Mesodermal cell (in vitro differentiated cells): ENCODE data around the gene RPUSD4. TPM values are rescaled to one million over a fixed set of nuclear protein-coding genes. Genes with fewer than 3 reads are reported as not detected.
"Not testable (repeated sequence)": the region's sequence is repeated elsewhere in the genome, so short reads cannot be mapped to it uniquely, and the experiment has no call there.

Source experiments
- H3K27ac ChIP-seq: 2 replicates; pipeline ENCODE4 v1.7.0; 2013; ENCODE audit warnings: mild to moderate bottlenecking, low read depth, low read length, moderate library complexity; ENCODE audit not compliant: severe bottlenecking
- H3K36me3 ChIP-seq: 2 replicates; pipeline ENCODE4 v1.7.1; 2013; ENCODE audit warnings: mild to moderate bottlenecking, low read length, moderate library complexity; ENCODE audit not compliant: control insufficient read depth, insufficient read depth
- H3K4me1 ChIP-seq: one replicate; pipeline ENCODE4 v1.7.1; 2013; ENCODE audit warnings: mild to moderate bottlenecking, low read length; ENCODE audit not compliant: insufficient read depth, control insufficient read depth, poor library complexity, severe bottlenecking
- H3K4me3 ChIP-seq: 2 replicates; pipeline ENCODE4 v1.7.0; 2013; ENCODE audit warnings: low read length, control low read depth, mild to moderate bottlenecking; ENCODE audit not compliant: insufficient read depth, poor library complexity, severe bottlenecking; ENCODE audit errors: extremely low read depth
- H3K9me3 ChIP-seq: 2 replicates; pipeline ENCODE4 v1.7.1; 2013; ENCODE audit warnings: mild to moderate bottlenecking, low read length, moderate library complexity; ENCODE audit not compliant: control insufficient read depth
- whole genome bisulfite sequencing, 2 experiments: methylation state at CpG; one replicate each; pipeline ENCODE4 v1.1.5; 2013; ENCODE audit warnings: missing lambda C conversion rate in 2 of 2; ENCODE audit not compliant: insufficient coverage in 2 of 2; 5-methylcytosine and 5-hydroxymethylcytosine counted together
- polyA plus RNA-seq, 2 experiments: library from polyadenylated mRNA; stranded (reverse); fragments of 50-300 nt; gene quantifications; one replicate each; pipeline ENCODE4 v1.2.3, GENCODE V29; 2013

Gene RPUSD4, protein sequence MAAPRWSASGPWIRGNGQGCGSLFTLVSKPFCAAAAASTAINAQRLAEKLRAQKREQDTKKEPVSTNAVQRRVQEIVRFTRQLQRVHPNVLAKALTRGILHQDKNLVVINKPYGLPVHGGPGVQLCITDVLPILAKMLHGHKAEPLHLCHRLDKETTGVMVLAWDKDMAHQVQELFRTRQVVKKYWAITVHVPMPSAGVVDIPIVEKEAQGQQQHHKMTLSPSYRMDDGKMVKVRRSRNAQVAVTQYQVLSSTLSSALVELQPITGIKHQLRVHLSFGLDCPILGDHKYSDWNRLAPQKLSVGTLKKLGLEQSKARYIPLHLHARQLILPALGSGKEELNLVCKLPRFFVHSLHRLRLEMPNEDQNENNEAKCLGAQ
- 25.0 TPM for polyA plus RNA-seq (2013, experiment 1 of 2)
- 20.3 TPM for polyA plus RNA-seq (2013, experiment 2 of 2)

DNA sequence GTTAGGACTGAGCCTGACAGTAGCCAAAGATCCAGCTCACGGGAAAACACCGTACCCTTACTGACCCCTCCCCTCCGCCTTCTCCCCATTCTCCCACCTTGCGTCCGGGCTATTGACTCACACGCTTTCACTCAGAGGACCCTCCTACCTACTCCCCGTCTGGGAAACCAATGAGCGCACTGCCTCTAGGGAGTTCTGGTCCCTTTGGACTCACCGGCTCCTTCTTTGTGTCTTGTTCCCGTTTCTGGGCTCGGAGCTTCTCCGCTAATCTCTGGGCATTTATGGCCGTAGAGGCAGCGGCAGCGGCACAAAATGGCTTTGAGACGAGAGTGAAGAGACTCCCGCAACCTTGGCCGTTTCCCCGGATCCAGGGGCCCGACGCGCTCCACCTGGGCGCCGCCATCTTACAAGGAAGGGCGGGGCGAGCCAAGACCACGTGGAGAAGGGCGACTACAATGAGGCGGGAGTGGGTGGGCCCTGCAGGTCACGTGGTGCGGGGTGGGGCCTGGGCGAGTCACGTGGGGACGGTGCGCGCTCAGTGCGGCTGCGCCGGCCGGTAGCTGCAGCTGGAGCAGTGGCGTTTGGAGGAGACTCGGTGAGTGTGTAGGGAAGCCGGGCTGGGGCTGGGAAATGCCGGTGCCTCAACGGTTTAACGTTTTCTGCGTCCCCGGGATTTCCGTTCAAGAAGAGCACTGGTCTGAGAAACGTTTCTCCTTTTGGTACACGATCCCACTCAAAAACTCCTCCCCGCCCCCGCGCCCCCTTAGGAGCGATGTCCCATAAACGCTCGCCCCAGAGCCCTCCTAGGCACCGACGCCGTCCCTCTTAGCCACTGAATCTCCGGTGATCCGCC, at the start of gene RPUSD4, which contains the start of gene FAM118B:
RPUSD4 (minus strand) TSS at position 415 of the 853 bp plus-strand sequence; CDS start at position 403, 12 bp downstream.
FAM118B (plus strand) TSS at position 547 of the 853 bp plus-strand sequence. CDS start 23,220 bp downstream, outside the sequence.
- Histone ChIP-seq H3K4me3 (peak within 1 kb of the TSS; percentile 93), H3K4me1 (peaks cover 3% of the 10 kb centered on the region), H3K9me3 (no peaks in the 10 kb centered on the region), H3K36me3 (peaks cover 39% of the 10 kb centered on the region), H3K27ac (peak within 1 kb of the TSS; percentile 81)
- whole genome bisulfite sequencing, 2 experiments: 0% methylated on average over 53 to 61 of the region's 62 CpGs

DNA sequence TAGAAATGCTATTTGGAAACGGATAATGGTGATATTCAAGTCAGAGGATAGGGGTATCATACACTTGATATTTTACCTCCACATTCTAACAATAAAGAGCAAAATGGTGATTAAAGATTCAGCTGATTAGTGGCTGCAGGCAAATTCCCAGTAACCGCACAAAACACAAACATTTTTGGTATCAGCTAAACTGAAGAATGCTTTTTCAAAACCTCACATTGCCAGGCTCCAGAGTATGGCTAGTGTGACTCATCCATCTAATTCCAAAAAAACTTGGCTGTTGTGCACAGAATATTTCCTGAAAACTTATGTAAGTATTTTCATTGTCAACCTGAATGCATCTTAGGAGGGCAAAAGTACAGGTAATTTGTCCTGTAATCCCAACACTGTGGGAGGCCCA, 46.3 kb upstream of the RPUSD4 start:
- Histone ChIP-seq H3K4me1 (no peaks in the 10 kb centered on the region), H3K9me3 (no peaks in the 10 kb centered on the region), H3K36me3 (peaks cover 66% of the 10 kb centered on the region), H3K4me3 (no peak overlapping the region), H3K27ac (no peak overlapping the region)
- 100% methylated on average over 1 of the region's 2 CpGs; no CpG with 5 or more reads in 1 of the 2 experiments for WGBS, 2 experiments

DNA sequence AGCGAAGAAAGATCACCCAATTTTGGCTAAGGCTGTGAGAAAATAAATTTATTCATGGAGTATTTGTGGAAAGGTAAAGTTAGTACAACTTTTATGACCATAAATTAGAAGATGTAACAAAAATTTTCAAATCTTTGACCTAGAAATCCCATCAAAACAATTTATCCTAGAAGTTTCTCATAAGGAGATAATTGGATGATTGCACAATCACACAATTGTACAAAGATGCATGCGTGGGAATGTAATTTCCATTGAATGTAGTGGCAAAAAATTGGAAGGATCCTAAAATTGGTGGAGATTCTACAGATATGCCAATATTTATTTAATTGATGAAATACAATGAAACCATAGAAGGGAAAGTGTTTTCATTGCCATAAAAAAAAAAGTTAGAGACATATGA, 45.7 kb upstream of the RPUSD4 start:
- no CpG with 5 or more reads among the region's 2 CpGs for WGBS, 2 experiments
- no peak overlapping the region for H3K4me3 ChIP-seq
- peaks cover 65% of the 10 kb centered on the region for H3K36me3 ChIP-seq
- H3K27ac ChIP-seq: no peak overlapping the region
- no peaks in the 10 kb centered on the region for H3K9me3 ChIP-seq
- no peaks in the 10 kb centered on the region for H3K4me1 ChIP-seq

DNA sequence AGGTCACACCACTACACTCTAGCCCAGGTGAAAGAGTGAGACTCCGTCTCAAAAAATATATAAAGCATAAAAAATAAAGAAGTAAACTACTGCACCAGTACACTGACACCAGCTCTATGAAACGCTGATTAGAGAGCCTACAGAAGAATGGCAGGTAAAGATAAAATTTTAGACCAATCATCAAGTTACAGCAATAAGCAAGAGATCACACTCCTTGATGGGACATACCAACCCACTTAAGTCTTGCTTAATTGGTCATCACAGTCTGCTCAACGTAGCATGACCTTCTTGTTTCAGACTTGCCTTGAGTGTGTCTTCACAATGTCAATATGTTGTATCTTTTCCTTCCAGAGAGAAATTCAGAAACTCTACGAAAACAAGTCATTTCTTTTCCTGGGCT, 44.8 kb upstream of the RPUSD4 start:
- H3K36me3 ChIP-seq: peaks cover 63% of the 10 kb centered on the region

DNA sequence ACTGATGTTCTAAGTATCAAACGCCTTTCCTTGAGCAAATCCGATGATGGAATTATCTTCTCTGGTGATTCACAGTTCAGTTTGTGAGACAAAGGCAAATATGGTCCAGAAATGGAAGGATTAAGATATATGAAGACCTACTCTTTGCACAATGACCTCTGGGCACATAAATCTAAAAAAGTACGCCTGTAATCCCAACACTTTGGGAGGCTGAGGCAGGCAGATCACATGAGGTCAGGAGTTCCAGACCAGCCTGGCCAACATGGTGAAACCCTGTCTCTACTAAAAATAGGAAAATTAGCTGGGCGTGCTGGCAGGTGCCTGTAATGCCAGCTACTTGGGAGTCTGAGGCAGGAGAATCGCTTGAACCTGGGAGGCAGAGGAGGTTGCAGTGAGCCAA, 44.1 kb upstream of the RPUSD4 start:
- 94% methylated on average over 3 of the region's 5 CpGs for WGBS, 2 experiments
- H3K4me1 ChIP-seq, H3K9me3 ChIP-seq, H3K27ac ChIP-seq, H3K4me3 ChIP-seq: not testable (repeated sequence)
- H3K36me3 ChIP-seq: peaks cover 64% of the 10 kb centered on the region

More for the DNA sequence above, 44.8 kb upstream of the RPUSD4 start:
- H3K4me3 ChIP-seq: no peak overlapping the region
- 86 to 94% methylated on average over 2 of the region's 4 CpGs for WGBS, 2 experiments
- H3K4me1 ChIP-seq: no peaks in the 10 kb centered on the region
- H3K9me3 ChIP-seq: no peaks in the 10 kb centered on the region
- no peak overlapping the region for H3K27ac ChIP-seq

DNA sequence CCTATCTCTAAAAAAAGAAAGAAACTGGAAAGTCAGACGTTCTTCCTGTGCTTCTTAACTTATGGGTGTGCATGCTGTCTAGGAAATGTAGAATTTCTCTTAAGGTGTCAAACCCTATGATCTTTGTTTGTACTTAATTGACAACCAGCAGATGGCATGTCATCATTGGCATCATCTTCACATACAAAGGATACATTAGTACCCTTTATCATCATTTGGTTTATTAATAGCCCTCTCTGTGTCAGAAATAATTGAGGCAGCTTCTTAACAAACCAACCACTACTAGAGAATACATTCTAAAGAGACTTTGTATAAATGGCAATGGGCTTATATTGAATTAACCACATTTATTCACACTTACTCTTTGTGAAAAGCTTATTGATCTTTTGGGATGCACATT, 43.4 kb upstream of the RPUSD4 start:
- no peaks in the 10 kb centered on the region for H3K4me1 ChIP-seq
- H3K36me3 ChIP-seq: peaks cover 65% of the 10 kb centered on the region
- WGBS, 2 experiments: no CpG with 5 or more reads among the region's 1 CpG
- no peaks in the 10 kb centered on the region for H3K9me3 ChIP-seq
- no peak overlapping the region for H3K27ac ChIP-seq
- no peak overlapping the region for H3K4me3 ChIP-seq

DNA sequence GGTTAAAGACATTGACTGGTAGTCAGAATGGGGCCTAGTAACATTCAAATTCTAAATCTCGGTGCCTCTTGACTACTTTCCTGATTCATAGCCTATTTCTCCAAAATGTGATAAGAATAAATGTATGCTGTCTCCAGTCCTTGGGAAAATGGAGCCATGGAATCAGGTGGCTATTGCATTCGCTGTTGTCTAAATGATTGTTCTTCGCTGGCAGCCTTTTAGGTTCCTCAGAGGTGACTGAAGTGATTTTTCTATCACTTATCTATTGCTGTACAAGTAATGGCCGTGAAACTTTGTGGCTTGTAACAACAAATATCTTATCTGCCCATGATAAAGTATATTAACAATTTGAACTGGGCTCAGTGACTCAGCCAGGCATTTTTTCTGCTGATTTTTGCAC, 41.8 kb upstream of the RPUSD4 start:
- H3K27ac ChIP-seq: no peak overlapping the region
- H3K4me3 ChIP-seq: no peak overlapping the region
- 100% methylated on average over 2 of the region's 4 CpGs; no CpG with 5 or more reads in 1 of the 2 experiments for WGBS, 2 experiments
- H3K9me3 ChIP-seq: no peaks in the 10 kb centered on the region
- no peaks in the 10 kb centered on the region for H3K4me1 ChIP-seq
- peaks cover 64% of the 10 kb centered on the region for H3K36me3 ChIP-seq

DNA sequence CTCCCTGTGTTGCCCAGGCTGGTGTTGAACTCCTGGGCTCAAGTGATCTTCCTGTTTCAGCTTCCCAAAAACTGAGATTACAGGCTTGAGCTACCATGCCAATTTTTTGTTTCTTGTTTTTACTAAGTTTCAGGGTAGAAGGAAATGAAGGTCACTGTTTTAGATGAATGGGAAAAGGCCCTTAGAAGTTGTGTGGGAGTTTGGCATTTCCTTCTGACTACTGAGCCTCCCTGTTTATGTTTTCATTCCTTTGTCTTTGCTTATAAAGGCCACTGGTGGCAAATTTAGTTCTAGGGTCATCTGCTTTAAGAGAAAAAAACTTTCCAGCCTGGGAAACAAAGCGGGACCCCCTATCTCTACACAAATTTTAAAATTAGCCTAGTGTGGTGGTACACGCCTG, 35.2 kb upstream of the RPUSD4 start:
- no peak overlapping the region for H3K4me3 ChIP-seq
- no peaks in the 10 kb centered on the region for H3K4me1 ChIP-seq
- peak overlapping the region; percentile 43 for H3K27ac ChIP-seq
- peaks cover 56% of the 10 kb centered on the region for H3K36me3 ChIP-seq
- 83 to 100% methylated on average over 1 of the region's 2 CpGs for WGBS, 2 experiments
- no peaks in the 10 kb centered on the region for H3K9me3 ChIP-seq

DNA sequence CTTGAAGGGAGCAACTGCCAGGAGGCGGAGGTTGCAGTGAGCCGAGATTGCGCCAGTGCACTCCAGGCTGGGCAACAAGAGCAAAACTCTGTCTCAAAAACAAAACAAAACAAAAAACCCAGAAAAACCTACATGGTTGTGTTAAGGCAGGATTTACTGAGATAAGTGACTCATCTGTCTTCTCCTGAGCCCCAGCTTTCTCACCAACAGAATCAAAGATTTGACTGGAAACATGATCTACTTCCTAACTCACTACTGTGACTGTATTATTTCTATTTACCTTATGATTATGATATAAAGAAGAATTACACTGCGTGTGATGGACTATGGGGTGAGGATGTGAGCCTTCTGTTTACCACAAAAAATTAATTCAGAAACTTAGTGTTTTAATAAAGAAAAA, 21.9 kb upstream of the RPUSD4 start:
- Histone ChIP-seq H3K27ac (no peak overlapping the region), H3K4me3 (no peak overlapping the region), H3K36me3 (peaks cover 19% of the 10 kb centered on the region), H3K4me1 (peaks cover 4% of the 10 kb centered on the region), H3K9me3 (no peaks in the 10 kb centered on the region)
- no CpG with 5 or more reads among the region's 4 CpGs for WGBS, 2 experiments

DNA sequence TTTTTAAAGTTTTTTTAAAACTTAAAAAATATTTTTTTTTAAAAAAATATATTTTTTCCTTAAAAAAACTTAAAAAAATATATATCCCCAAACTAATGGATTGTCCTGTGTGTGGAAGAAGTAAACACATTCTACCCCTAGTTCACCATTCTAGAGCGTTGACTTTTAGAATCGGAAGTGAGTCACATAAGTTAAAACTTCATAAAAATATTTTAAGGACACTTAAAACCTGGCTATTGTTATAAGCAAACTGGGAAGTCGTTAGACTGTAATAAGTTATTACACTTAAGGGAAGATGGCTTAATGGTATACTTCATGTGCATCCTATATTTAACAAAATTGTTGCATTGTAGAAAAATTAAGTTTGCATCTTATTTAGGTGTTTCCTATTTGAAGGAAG, 21.2 kb upstream of the RPUSD4 start:
- no peak overlapping the region for H3K4me3 ChIP-seq
- no CpG with 5 or more reads among the region's 3 CpGs for WGBS, 2 experiments
- H3K9me3 ChIP-seq: no peaks in the 10 kb centered on the region

More for the DNA sequence above, 21.2 kb upstream of the RPUSD4 start:
- Histone ChIP-seq H3K27ac (no peak overlapping the region), H3K4me1 (peaks cover 4% of the 10 kb centered on the region), H3K36me3 (peaks cover 12% of the 10 kb centered on the region)
